ES-I3 (cell line): Measurements from ENCODE around the gene THRSP.

ENCODE experiments used
- H3K36me3 ChIP-seq: 2 replicates; pipeline ENCODE4 v1.6.1; 2013; ENCODE audit warnings: mild to moderate bottlenecking, low read length, control low read depth, moderate library complexity; ENCODE audit not compliant: insufficient read depth
- H3K4me1 ChIP-seq: 2 replicates; pipeline ENCODE4 v1.6.1; 2013; ENCODE audit warnings: mild to moderate bottlenecking, control low read depth, low read length; ENCODE audit not compliant: insufficient read depth
- H3K9ac ChIP-seq: 2 replicates; pipeline ENCODE4 v1.6.1; 2013; ENCODE audit warnings: low read depth, mild to moderate bottlenecking, low read length, moderate library complexity
- H3K9me3 ChIP-seq: 2 replicates; pipeline ENCODE4 v1.6.1; 2013; ENCODE audit warnings: mild to moderate bottlenecking, low read length, moderate library complexity; ENCODE audit not compliant: control insufficient read depth, insufficient read depth

Gene THRSP

DNA sequence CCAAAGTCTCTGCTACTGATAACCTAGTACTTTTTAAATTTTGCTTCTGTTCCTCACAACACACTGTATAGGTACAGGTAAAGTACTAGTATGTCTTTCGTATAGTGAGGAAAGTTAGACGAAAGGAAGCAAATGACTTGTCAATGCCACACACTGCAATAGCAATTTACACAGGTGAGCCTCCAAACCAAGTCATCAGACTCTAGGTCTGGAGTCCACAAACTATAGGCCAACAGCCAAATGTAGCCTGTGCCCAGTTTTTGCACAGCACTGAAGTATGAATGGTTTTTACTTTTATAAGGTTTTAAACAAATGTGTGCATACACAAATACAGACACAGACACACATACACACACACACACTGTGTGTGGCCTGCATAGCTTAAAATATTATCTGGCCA, 47.6 kb downstream of the THRSP start:
- H3K36me3 ChIP-seq = peaks cover 8% of the 10 kb centered on the region
- H3K9ac ChIP-seq = no peak overlapping the region
- no peaks in the 10 kb centered on the region for H3K4me1 ChIP-seq
- no peaks in the 10 kb centered on the region for H3K9me3 ChIP-seq

DNA sequence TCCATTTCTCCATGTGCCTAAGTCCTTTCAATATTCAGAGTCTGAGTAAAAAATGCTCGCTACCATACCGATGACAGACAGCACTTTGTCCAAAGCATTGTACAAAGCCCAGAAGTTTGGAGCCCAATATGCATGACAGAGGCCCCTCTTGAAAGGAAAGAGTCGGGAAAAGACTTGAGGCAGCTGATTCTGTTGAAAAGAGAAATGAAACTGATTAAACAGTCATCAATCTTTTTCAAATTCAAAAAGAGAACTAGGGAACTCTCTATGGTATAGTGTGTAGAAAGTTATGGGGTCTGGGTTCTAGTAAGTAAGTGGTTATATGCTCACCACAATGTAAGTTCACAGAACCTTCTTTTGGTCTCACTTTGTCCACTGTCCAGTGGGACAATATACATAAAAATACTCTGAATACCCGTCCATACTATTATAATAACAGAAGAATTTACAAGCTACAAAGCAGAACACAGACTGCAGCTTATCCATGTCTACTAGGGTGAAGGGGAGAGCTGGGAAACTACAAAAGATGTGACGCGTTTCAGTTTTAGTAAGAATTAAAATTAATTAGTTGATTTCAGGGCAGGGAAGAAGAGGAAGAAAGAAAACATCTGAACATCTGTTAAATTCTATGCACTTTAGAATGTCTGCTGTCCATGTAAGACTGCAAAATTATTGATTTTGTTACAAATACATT, 49.1 kb downstream of the THRSP start:
- Histone ChIP-seq H3K4me1 (no peaks in the 10 kb centered on the region), H3K9me3 (no peaks in the 10 kb centered on the region), H3K36me3 (peaks cover 3% of the 10 kb centered on the region), H3K9ac (no peak overlapping the region)
